Epithelial cell of esophagus (primary cell): ENCODE data around the gene ARMC7.
A peak's percentile ranks its signal among the peaks of the same experiment; 100 is the strongest.

Experiments used
- DNase-seq: peaks from one replicate; pipeline ENCODE4 v3.0.0; 2010; ENCODE audit warnings: low read depth
- H3K4me3 ChIP-seq: 2 replicates; pipeline ENCODE4 v1.5.1; 2011; ENCODE audit warnings: mild to moderate bottlenecking, low read length, control low read depth
- TF ChIP-seq, protein P1 (sequence below): IDR thresholded peaks from 2 replicates; pipeline ENCODE4 v1.5.1; 2011; ENCODE audit warnings: low read depth, mild to moderate bottlenecking, low read length, control low read depth, inconsistent platforms; ENCODE audit not compliant: insufficient read depth; ENCODE audit errors: missing control alignments

Gene ARMC7

DNA sequence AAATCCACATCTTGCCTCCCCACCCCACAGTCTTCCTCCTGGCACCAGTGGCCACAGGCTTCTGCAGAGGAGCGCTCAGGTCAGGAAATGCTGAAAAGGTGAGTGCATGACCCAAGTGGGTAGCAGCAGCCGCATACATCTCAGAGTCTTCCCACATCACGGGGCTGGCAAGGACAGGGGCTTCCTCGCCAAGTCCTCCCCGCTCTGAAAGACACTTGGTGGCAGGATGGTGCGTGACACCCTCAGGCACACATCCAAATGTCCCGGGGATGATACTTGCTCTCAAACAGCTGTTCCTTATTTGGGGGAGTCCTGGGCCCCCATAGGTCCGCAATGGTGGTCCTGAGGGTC lies 30.8 kb upstream of the ARMC7 start:
- H3K4me3 ChIP-seq: no peak overlapping the region
- no peak for DNase-seq
- TF ChIP-seq, protein P1, sequence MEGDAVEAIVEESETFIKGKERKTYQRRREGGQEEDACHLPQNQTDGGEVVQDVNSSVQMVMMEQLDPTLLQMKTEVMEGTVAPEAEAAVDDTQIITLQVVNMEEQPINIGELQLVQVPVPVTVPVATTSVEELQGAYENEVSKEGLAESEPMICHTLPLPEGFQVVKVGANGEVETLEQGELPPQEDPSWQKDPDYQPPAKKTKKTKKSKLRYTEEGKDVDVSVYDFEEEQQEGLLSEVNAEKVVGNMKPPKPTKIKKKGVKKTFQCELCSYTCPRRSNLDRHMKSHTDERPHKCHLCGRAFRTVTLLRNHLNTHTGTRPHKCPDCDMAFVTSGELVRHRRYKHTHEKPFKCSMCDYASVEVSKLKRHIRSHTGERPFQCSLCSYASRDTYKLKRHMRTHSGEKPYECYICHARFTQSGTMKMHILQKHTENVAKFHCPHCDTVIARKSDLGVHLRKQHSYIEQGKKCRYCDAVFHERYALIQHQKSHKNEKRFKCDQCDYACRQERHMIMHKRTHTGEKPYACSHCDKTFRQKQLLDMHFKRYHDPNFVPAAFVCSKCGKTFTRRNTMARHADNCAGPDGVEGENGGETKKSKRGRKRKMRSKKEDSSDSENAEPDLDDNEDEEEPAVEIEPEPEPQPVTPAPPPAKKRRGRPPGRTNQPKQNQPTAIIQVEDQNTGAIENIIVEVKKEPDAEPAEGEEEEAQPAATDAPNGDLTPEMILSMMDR: no peak

DNA sequence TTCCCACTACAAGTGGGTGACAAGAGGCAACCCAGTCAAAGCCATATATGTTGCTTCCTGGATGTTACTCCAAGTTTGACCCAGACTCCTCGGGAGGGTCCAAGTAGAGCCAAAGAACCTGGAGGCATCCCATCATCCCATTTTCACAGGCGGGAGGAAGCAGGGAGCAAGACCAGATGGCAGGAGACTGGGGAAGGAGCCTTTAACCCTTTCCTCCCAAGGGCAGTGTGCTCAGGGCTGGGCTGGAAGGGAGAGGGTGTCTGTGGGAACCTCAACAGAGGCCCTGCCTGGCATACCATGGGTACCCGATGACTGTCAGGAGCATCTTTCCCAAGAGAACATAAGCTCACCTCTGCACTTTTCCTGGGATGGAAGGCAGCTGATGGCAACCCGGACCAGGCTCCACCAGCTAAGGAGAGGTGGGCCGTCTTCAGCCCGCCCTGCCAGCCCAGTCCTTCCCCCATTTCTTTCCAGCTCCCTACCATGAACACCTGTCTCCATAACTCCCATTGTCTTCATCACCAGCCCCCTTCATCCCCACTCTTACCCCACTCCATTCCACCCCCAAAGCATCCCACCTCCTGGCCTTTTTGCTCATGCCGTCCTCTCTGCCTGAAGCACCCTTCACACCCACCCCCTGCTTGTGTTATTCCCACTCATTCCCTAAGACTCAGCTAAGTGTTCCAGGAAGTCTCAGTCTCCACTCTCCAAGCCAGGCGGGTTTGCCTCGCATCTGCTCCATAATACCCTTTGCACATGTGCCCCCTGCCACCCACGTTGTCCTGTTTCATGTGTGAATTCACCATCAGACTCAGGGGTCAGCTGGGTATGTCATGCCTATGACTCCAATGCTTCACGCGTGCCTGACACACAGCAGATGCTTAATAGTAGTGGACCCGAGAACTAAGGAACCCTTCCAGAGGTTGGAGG lies 27.9 kb upstream of the ARMC7 start:
- no peak for DNase-seq
- no peak overlapping the region for H3K4me3 ChIP-seq
- TF ChIP-seq, protein P1: no peak

DNA sequence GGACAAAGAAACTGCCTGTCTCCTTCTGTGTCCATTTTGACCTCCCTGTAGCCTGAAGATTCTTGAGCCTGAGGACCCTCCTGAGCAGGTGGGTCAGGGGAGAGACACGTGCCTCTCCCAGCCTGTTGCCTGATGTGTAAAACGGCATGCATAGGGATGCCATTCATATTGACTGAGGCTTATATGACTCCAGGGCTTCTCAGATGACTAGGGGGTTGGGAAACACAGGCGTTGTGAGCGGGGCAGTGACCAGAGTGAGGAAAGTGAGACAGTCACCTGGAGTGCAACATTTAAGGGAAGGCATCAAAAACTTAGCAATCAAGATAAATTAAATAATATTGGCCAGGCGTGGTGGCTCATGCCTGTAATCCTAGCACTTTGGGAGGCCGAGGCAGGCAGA lies 27.1 kb upstream of the ARMC7 start:
- TF ChIP-seq, protein P1: no peak
- DNase-seq: no peak
- no peak overlapping the region for H3K4me3 ChIP-seq

DNA sequence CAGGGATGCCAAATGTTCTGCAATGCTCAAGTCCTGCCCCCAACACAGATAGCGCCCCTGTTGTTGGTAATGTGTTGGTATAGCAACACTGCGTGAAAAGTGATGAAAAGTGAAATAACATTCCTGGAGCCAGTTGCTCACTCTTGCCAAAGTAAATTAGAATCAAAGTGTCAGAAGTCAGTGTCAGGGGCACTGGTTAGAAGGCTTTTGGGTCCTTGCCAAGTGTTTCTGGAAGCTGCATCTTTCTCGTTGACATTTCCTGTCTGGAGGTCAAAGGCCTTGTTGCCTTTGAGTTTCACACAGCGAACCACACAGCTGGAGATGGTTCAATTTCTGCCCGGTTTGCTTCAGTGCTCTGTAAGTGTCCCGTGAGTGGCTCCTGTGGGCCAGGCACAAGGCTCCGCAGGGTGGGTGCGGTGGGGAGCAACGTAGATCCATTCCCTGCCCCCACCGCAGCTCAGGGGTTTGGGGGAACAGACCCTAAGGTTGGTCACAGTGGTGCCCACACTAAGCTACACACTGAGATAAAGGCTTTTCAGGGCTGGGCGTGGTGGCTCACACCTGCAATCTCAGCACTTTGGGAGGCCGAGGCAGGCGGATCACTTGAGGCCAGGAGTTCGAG lies 25.6 kb upstream of the ARMC7 start:
- DNase-seq: no peak
- TF ChIP-seq, protein P1: no peak
- H3K4me3 ChIP-seq: no peak overlapping the region

DNA sequence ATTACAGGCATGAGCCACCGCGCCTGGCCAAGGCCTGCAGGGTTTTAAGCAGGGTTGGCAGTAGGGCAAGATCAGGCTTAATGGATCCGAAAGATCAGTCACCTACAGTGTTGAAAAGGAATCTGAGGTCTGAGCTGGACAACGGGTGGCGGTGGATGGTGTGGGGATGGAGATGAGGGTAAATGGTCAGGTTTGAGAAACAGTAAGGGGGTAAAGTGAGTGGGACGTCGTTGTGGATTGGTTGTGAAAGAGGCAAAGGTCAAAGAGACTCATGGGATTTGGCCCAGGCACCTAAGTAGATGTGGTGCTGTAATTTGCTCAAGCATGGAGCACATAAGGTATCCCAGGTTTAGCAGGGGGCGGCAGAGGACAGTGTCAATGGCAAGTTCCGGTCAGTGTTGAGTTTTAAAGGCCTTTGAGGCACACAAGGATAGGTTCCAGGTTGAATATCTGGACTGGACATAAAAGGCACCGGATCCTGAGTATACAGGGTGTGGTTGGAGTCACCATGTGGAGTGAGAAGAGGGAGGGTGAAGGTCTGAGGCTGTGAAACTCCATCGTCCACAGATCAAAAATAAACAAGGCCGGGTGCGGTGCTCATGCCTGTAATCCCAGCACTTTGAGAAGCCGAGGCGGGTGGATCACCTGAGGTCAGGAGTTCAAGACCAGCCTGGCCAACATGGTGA lies 23.1 kb upstream of the ARMC7 start:
- H3K4me3 ChIP-seq: no peak overlapping the region
- DNase-seq: no peak
- TF ChIP-seq, protein P1: no peak

DNA sequence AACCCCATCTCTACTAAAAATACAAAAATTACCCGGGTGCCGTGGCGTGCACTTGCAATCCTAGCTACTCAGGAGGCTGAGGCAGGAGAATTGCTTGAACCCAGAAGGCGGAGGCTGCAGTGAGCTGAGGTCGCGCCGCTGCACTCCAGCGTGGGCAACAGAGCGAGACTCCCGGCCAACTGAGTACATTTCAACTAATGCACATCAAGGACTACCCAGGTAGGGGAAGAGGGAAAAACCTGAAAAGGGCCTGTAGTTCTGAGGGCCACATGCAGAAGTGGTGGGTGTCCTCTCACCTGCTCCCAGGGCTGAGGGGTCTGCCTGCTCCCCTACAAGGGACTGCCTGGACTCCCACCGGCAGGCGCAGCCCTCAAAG lies 22.6 kb upstream of the ARMC7 start:
- TF ChIP-seq, protein P1: no peak
- no peak for DNase-seq
- peak overlapping the region; percentile 56 for H3K4me3 ChIP-seq
